NCI-H226 (cell line): Measurements from ENCODE around the gene EPHA2.
"Not testable (repeated sequence)": the region's sequence is repeated elsewhere in the genome, so short reads cannot be mapped to it uniquely, and the experiment has no call there.

ENCODE experiments used
- DNase-seq: peaks from one replicate; pipeline ENCODE4 v3.0.0-alpha.2; 2015

The EPHA2 gene

DNA sequence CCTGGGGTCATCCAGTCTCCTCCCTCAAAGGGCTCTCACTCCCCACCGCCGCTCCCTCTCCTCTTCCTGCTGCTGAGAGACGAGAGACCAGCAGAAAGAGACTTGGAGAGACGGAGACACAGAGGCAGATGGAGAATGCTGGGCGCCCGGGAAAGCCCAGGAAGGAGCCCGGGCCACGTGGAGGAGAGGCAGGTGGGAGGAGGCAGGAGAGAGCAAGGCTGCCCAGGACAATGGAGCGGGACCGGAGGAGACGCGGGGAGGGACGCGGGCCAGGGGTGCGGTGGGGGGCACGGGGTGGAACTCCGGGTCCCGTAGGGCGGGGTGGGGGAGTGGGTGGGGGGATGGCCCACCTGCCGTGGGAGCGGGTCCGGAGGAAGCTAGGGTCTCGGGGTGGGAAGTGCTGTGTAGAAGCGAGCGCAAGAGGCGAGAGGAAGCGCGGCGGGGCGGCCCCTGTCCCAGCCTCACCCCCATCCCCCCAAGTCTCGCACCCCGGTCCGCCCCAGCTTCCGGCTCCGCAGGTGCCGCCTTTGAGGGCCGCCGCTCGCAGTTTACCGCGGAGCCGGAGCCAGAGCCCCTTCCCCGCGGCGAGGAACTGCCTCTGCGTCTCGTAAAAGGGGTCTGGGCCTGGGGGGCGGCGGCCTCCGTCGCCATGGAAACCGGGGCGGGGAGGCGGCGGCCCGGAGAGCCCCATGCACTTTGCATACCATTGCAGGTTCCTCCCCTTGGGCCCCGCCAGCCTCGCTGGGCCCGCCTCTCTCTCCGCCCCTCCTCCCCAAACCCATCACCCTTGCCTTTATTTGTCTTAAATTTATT is 11.7 kb upstream of the EPHA2 start:
- DNase-seq: peak; percentile 56

DNA sequence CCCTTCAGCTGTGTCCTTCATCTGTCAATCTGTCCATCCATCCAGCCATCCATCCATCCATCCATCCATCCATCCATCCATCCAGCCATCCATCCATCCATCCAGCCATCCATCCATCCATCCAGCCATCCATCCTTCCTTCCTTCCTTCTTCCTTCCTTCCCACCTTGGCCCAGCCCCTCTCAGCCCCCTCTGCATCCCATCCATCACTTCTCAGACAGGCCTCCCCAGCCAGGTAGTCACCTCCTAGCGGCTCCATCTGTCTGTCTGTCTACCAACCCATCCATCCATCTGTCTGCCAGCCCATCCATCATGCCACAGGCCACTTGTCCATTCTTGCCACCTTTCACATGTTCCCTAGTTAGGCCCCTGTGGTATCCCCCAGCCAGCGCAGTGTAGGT is 10.2 kb upstream of the EPHA2 start:
- DNase-seq: no peak

DNA sequence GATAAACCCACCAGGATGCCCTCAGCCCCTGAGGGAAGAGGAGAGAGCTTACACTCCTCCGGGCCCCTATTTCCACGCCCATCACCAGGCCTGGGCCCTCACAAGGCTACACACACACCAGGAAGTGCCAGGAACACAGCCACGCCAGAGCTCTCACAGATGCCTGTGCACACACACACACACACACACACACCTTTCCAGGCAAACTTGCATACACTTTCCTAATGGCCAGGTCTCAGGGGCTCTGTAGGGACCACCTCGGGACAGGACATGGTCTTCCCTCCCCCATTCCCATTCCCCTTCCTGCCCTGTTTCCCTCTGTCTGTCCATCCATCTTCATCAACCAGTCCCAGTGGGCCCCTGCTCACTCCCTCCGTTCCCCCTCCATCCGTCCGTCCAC is 9.7 kb upstream of the EPHA2 start:
- DNase-seq: no peak

DNA sequence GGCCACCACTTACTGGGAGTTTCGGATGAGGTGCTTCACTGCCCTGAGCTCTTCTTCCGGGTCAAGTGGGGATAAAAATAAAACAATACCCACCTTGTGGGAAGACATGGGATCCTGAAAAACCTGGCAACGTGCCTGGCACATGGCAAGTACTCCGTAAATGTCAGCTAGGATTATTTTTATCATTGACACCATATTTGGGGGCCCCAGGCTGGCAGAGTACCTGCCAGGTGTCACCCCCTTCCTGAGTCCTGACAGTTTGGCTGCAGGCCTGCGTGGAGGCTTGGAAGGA is 9.2 kb upstream of the EPHA2 start:
- DNase-seq: no peak

DNA sequence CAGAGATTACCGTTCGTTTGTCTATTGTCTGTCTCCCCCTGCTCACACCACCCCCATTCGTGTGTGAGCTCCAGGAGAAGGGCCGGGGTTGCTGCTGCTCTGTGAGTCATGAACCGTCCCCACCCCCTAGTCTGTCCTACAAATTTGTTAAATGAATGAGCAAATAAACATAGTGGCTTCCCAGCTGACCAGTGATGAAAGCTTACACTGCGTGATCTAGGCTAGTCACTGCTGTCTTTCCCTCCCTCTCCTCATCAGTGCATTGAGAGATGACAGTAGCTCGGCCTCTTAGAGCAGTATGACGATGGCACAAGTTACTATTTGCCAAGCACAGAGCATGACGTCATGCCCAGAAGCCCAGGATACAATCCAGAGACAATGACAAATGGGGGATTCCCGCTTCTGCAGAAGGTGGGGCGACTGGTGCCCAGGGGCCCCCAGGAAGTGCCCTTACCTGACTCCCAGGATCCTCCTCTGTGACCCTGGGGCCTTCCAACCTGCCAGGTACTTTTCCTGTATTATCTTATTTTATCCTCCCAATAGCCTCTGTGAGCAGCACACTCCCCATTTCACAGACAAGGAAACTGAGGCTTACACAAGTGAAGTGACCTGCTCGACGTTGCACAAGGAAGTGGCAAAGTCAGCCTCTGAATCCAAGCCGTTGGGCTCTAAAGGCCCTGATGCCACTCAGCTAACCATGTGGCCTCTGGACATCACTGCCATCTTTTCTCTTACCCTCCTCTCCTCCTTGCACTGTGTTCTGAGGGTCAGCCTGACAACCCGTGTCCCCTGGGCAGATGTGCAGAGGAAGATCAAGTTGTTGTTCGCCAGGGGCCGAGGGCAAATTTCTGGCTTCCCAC is 8.6 kb upstream of the EPHA2 start:
- DNase-seq: peak; percentile 81

DNA sequence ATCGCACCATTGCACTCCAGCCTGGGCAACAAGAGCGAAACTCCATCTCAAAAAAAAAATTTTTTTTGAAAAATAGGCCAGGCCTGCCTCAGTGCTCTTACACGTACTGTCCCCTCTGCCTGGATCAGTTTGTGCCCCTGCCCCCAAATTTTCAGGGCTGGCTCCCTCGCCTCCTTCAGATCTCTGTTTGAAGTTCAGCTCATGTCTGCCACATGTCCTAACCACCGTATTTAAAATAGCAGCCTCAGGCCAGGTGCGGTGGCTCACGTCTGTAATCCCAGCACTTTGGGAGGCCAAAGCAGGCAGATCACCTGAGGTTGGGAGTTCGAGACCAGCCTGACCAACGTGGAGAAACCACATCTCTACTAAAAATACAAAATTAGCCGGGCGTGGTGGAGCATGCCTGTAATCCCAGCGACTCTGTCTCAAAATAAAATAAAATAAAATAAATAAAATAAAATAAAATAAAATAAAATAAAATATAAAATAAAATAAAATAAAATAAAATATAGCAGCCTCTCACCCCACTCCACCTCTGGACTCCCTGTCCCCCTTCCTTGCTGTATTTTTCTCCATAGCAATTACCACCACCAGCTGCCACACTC is 7.8 kb upstream of the EPHA2 start:
- DNase-seq: not testable (repeated sequence)

DNA sequence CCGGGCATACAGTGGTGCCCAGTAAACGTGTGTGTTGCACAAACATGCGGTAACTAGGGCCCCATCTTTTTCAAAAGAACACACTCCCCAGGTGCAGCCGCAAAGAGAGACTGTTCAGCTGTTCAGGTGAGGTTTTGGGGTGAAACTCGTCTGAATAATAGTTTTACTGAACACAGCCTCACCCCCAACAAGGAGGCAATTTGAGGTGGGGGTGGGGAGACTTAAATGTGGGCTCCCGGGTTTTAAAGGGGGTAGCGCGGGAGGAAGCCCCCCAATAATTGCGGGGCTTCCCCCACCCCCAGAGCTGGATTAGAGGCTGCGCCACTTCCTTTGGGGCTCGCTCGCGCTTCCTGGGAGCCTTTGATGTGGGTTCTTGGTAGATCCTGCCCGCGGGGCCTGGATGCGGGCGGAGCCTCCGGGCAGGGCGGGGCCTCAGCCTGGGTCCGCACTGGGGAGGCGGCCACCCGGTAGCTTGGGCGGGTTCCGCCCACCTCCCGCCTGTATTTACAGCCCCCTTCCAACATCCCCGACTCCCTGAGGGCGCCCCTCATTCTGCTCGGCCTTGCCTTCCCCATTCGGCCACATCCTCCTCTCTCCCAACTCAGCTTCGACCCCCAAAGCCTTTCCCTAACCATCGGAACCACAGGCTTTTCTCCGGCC is 6.4 kb upstream of the EPHA2 start:
- DNase-seq: no peak

DNA sequence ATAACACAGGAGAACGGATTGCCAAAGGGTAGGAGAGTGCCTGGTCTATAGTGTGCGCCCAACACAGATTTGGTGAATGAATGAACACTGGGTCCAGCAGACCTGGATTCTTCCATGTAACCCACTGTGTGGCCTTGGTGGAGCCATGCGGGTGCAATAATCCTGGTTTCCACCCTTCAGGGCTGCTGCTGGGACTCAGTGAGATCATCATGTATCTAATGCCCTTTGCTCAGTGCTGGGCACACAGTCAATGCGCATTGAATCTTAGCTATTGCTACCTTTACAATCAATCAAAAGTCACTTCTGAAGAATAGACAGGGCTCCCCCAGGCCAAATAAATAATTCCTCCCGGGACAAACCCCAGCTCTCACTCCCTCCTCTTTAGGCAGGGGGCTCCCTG is 5.8 kb upstream of the EPHA2 start:
- no peak for DNase-seq

DNA sequence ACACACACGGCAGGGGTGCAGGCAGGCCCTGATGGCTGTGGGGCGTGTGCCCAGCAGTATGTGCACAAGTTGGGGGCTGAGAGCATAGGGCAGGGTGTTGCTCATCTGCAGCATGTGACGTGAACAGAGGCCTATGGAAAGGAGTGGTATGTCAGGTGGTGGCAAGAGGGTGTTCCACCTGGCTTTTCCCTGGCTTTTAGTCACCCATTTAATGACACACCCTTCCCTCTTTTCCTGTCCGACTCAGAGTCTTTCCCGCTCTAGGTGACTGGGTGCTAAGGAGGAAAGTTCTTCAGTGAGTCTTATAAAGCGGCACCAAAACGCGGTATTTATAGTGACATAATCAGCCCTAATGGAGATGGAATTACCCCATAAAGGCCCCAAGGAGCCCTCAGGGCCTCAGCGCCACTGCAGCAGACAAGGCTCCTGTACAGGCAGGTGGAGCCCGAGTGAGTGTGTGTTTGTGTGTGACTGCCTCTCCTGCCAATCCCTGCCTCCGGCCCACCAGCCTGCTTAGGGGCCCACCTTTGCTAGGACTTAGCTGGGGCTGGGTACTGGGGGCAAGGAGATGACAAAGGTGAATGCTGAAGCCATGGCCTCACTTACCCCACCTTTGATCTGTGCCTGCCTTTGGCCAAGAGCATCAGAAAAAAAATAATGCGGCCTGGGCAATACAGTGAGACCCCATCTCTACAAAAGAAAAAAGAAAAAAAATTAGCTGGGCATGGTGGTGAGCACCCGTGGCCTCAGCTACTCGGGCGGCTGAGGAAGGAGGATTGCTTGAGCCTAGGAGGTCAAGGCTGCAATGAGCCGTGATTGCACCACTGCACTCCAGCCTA is 3.3 kb upstream of the EPHA2 start:
- DNase-seq: no peak

DNA sequence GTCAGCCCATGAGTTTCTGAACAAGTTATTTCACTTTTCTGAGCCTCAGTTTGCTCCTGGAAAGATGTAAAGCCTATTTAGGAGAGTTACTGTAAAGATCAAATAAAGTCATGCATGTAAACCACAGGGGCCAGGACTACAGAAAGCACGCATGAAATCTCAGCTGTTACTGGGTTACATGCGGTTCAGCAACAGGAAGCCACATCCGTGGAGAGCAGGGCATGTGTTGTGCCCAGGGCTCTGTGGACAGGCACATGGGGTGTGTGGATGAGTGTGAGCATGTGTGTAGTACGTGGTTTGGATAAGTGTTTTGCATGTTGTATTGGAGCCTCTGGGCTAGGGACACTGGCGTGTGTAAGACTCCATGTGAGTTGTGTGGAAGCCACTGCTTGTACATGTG is 2.2 kb upstream of the EPHA2 start:
- no peak for DNase-seq

DNA sequence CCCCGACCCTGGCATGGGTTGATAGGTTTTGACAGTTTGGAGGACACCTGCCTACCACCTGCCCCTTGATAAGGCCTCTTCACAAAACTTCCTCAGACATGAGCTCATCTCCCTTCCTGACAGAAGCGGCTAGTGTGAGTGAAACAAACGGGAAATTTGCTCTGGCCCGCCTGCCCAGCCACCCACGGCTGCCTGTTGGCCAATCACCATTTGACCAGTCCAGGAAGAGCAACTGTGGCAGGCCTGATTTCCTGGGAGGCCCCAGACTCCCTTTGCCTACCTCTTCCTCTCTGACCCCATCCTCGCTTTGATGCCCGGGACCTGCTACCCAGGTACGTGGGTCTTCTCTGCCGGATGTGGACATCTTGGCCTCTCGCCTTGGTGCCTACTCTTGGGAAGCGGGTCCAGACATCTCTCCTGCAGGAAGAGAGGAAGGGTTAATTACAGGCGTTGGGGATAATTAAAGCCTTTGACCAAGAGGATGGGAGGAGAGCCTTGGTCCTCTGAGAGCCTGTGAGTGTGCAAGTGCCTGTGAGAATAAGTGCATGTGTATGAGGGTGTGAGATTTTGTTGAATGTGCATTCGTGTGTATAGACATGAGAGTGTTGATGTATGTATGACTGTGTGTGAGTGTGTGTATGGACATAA is 1.1 kb upstream of the EPHA2 start:
- peak; percentile 86 for DNase-seq

DNA sequence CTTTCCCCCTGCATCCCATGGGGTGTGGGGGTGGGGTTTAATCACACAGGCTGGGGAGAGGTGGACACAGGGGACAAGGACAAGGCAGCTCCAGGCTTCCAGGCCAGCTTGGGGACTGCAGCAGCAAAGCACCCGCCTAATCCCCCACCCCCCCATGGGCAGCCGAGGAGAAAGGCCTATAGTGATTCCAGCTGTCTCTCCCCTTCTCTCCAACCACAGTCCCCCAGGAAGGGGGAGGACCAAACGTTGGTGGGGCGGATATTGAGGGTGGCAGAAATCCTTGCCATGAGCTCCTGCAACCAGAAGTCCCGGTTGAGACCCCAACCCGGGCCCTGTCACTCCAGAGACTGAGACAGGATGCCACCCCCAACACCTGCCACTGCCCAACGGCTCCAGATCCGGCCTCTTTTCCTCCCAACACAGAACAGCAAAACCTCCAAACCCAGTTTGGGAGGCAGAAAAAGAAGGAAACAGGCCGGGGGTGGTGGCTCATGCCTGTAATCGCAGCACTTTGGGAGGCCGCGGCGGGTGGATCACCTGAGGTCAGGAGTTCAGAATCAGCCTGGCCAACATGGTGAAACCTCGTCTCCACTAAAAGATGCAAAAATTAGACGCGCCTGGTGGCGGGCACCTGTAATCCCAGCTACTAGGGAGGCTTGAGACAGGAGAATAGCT is 1.7 kb downstream of the EPHA2 start:
- no peak for DNase-seq

DNA sequence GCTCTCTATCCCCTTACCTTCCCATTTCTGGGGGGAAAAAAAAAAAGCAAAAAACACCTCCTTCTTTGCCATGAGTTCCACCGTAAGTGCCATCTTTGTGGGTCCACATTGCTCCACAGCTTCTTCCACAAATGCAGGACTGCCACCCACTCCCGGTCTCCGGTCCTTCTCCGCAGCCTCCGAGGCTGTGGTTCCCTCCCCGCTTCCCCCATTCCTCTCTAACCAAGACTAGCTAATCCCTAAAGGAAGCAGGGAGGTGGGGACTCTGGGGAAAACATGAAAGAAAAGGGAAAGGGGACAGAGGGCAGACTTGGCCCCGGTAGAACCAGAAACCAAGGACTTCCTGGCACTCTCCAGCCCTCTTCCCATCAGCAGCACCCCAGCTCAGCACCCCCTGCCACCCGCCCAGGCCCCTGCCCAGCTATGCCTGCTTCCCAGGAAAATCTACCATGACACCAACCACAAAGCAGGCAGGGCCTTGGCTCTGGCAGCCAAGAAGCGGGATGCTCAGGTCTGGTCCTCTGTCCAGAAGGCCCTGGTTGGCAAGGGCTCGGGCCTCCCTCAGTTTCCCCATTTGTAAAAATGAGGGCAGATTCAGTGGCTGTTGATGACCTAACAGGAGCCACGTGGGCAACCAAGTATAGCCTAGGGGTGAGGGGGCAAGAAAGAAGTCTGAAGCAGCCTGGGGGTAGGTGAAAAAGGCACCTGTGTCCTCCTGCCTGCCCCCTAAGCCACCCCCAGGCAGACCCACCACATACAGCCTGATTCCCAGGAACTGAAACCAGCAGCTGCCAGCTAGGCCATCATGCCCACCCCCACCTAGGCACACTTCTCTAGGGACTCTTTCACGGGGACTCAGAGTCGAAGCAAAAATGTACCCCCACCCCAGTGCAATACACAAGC is 2.5 kb downstream of the EPHA2 start:
- no peak for DNase-seq

DNA sequence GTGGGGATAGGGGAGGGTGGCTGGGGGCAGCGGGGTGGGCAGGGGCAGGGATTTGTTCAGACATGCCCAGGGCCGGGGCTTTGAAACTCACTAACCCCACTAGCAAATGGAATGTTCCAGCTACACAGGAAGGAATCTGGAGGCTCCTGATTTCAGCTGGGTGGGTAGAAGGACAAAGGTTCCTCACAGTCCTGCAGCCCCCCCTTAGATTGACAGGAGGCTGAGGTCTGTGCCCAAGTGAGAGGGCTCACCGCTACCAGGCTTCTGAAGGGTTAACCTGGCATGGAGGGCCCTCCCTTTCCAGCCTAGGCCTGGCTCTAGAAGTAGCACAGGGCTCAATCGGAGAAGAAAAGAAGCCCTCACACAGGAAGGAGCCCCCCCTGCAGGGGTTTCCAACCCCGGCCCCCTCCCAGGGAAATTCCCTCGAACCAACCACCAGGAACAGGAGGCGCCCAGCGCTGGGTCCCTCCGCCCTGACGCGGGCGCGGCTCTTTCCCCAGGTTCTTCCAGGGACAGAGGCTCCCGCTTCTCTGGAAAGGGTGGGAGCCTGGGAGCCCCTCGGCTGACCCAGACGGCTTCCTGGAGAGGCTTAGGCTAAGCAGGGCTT is 3.3 kb downstream of the EPHA2 start:
- peak; percentile 35 for DNase-seq

DNA sequence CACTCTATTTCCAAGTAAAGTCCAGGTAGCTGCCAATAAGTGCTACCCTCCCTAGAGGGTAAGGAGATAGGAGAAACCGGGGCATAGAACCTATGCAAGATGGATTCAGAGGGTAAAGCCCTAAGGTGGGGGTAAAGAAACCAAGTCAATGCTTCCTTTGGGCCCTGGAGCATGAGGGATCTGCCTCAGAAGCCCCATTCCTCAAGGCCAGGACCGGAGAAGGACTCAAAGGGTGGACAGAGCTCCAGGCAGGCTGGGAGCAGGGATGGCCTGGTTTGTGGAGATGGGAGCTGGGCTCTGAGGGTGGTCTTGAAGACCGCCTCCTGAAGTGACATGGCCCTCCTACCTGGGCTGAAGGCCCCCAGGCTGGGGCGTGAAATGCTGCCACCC is 3.9 kb downstream of the EPHA2 start:
- DNase-seq: no peak

DNA sequence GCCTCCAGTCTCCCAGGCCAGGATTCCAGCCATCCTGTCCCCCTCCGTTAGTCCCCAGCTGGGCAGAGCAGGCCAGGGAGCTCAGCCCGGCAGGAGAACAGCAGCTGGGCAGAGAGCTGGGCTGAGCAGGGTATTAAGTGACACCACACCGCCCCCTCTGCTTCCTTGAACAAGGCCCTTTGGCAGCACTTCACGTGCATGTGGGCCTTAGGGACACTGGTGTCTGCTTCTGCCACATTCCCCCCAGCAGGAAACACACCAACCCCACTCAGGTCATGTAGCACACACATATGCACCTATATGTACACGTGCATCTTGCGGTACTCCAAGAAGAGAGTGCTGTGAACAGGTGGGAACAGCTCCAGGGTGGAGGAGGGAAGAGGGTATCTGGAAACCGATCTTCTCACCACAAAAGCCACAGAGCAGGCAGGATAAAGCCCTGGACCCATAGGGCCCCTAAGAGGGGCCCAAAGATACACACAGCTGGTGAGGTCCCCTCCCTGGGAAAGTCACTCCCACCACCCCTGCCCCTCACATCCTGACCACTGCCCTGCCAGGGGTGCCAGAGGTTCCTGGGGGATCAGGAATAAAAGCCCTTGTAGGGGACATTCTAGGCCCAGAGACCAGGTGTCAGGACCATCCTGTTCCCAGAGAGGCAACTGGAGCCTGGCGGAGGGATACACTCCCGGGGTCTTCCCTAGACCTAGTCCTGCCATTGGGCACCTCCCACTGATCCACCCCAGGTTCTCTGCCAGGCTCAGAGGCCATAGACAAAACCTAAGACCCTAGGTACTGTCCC is 4.5 kb downstream of the EPHA2 start:
- DNase-seq: no peak

DNA sequence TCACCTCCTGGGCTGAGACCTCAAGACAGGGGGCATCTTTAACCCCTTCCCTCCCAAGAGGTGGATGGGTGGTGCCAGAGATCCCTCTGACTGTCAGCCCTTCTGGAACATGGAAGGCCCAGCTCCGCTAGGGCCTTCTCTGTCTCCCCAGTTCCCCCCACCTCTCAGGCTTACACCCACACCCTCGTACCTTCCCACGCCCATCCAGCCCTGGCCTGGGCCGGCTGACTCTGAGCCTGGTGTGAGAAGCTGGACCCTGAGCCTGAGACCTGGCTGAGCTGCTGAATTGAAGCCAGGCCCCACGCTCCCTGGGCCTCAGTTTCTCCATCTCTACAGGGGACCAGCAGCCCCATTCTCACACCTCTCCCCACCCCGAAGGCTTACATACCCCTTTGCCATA is 5.4 kb downstream of the EPHA2 start:
- no peak for DNase-seq

DNA sequence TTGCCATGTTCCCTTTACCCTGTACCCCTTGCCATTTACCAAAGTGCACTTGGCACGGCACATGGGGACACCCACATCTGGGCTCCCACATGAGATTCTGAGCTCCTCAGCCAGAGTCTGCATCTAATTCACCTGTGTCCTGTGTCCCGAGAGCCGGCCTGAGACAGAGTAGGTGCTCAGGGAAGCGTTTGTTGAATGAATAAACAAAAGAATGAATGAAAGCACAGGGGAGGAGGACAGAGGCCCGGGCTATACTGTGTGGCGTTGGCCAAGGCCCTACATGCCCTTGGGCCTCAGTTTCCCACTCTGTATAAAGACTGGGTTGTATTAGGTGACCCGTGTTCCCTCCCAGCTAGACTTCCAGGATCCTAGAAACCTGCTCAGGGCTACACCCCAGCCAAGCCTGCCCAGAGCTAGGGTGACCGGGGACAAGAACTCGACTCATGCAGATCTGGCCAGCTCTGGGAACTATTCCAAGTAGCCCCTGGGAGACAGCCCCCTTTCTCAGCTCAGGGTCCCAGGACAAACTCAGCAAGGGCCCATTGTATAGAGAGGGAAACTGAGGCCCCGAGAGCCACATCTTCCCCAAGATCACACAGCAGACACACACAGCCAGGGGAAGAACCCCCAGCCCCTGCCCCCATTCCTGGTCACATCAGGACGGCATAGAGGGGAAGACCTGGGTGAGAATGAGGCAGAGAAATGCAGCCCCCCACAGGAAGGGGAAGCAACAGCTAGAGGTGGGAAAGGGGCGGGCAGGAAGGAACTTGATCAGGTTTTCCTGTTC is 6.0 kb downstream of the EPHA2 start:
- no peak for DNase-seq
